ENCODE data around the gene BRCA2.

BRCA2 gene

DNA sequence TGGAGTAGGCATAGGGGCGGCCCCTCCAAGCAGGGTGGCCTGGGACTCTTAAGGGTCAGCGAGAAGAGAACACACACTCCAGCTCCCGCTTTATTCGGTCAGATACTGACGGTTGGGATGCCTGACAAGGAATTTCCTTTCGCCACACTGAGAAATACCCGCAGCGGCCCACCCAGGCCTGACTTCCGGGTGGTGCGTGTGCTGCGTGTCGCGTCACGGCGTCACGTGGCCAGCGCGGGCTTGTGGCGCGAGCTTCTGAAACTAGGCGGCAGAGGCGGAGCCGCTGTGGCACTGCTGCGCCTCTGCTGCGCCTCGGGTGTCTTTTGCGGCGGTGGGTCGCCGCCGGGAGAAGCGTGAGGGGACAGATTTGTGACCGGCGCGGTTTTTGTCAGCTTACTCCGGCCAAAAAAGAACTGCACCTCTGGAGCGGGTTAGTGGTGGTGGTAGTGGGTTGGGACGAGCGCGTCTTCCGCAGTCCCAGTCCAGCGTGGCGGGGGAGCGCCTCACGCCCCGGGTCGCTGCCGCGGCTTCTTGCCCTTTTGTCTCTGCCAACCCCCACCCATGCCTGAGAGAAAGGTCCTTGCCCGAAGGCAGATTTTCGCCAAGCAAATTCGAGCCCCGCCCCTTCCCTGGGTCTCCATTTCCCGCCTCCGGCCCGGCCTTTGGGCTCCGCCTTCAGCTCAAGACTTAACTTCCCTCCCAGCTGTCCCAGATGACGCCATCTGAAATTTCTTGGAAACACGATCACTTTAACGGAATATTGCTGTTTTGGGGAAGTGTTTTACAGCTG, at the start of gene BRCA2, which contains the start of gene ZAR1L:
Gene BRCA2, plus strand, starts transcription at position 271 of the 790 bp plus-strand sequence. CDS start 953 bp downstream, outside the sequence.
Gene ZAR1L, minus strand, starts transcription at position 126 of the 790 bp plus-strand sequence. CDS start 3,438 bp downstream, outside the sequence.
- H3K9me3 ChIP-seq (ENCODE audit: insufficient read depth, low read depth, low read length), result no peaks in the 10 kb centered on the region
- peaks cover 23% of the 10 kb centered on the region for H3K36me3 ChIP-seq (ENCODE audit: insufficient read depth, low read depth, low read length)
- peak within 1 kb of the TSS; percentile 78 for H3K27ac ChIP-seq (ENCODE audit: low read length)
- no peaks in the 10 kb centered on the region; the same call in 1 of the 2 replicates for H3K4me1 ChIP-seq (ENCODE audit: insufficient read depth, low read length)
- peak within 1 kb of the TSS; percentile 95 for H3K9ac ChIP-seq (ENCODE audit: low read depth, low read length)
- H3K4me3 ChIP-seq (ENCODE audit: low read length), result peak within 1 kb of the TSS; percentile 88
- no peaks in the 10 kb centered on the region for H3K27me3 ChIP-seq (ENCODE audit: insufficient read depth, low read length)

DNA sequence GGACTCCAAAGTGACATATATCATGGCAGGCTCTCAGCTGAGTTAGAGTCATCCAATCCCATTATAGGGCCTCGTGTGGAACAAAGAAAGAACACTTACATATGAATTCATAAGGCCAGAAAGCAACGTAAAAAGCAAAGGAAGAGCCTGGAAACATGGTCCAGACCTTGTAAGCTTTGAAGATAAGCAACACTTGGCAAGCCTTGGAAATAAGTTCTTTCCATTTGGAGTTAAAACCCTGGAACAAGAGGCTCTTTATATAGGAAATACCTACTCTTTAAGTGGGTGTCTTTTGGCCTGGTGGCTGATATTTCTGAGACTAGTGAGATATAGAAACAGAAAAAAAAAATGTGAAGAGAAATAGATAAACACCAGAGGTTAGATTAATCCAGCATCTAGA, 49.6 kb upstream of the BRCA2 start:
- Histone ChIP-seq H3K9ac (ENCODE audit: low read depth, low read length) (no peak overlapping the region), H3K36me3 (ENCODE audit: insufficient read depth, low read depth, low read length) (no peaks in the 10 kb centered on the region), H3K4me3 (ENCODE audit: low read length) (no peak overlapping the region), H3K9me3 (ENCODE audit: insufficient read depth, low read depth, low read length) (no peaks in the 10 kb centered on the region), H3K27ac (ENCODE audit: low read length) (no peak overlapping the region), H3K4me1 (ENCODE audit: insufficient read depth, low read length) (no peaks in the 10 kb centered on the region), H3K27me3 (ENCODE audit: insufficient read depth, low read length) (no peaks in the 10 kb centered on the region)

DNA sequence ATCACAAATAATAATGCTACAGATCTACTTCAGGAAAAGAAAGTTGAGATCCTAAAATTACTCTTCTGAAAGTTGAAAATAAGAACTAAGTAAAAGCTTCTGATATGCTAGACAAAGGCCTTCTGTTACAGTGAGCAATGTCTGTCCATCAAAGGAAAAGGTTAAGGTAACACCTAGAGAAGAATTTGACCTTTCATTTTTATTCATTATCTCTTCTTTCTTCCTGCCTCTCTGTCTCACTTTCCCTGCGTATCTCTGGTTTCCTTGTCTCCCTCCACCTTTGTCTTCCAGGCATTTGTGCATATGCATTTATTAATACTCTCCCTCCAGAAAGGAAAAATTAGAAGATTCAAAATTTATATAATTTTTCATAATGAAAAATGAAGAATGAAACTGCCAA, 49.2 kb upstream of the BRCA2 start:
- H3K36me3 ChIP-seq (ENCODE audit: insufficient read depth, low read depth, low read length), result no peaks in the 10 kb centered on the region
- no peaks in the 10 kb centered on the region for H3K4me1 ChIP-seq (ENCODE audit: insufficient read depth, low read length)

GRCh38 chr13:32267836-32268439, 47.4 kb upstream of the BRCA2 start:
- Histone ChIP-seq H3K4me1 (ENCODE audit: insufficient read depth, low read length) (no peaks in the 10 kb centered on the region), H3K36me3 (ENCODE audit: insufficient read depth, low read depth, low read length) (no peaks in the 10 kb centered on the region), H3K9ac (ENCODE audit: low read depth, low read length) (no peak overlapping the region), H3K9me3 (ENCODE audit: insufficient read depth, low read depth, low read length) (no peaks in the 10 kb centered on the region), H3K27me3 (ENCODE audit: insufficient read depth, low read length) (no peaks in the 10 kb centered on the region), H3K27ac (ENCODE audit: low read length) (no peak overlapping the region), H3K4me3 (ENCODE audit: low read length) (no peak overlapping the region)

More for the DNA sequence above, 49.2 kb upstream of the BRCA2 start:
- Histone ChIP-seq H3K4me3 (ENCODE audit: low read length) (no peak overlapping the region), H3K27me3 (ENCODE audit: insufficient read depth, low read length) (no peaks in the 10 kb centered on the region), H3K27ac (ENCODE audit: low read length) (no peak overlapping the region), H3K9me3 (ENCODE audit: insufficient read depth, low read depth, low read length) (no peaks in the 10 kb centered on the region), H3K9ac (ENCODE audit: low read depth, low read length) (no peak overlapping the region)

DNA sequence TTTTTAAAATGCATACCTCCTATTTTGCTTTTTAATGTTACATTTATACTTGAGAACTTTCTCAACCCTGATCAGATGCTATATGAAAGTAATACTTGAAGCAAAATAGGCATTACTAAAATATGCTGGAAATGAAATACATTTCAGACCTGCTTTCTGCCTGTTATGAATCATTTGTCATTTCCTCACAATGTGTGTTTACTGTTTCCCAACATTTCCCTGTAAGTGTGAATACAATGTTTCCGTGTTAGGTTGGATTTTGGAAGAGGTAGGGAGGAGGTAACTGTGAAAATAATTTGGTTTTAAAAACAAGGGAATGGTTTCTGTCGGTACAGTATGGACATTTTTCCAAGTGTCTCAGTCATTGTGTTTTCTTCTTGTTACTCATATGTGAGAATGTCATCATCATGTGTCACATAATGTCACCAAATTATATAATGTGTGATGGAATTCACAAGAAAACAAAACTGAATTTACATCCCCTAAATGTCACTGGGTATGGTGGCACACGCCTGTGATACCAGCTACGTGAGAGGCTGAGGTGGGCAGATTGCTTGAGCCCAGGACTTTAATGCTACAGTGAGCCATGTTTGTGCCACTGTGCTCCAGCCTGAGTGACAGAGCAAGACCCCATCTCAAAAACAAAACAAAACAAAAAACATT, 43.2 kb upstream of the BRCA2 start:
- no peaks in the 10 kb centered on the region for H3K9me3 ChIP-seq (ENCODE audit: insufficient read depth, low read depth, low read length)

DNA sequence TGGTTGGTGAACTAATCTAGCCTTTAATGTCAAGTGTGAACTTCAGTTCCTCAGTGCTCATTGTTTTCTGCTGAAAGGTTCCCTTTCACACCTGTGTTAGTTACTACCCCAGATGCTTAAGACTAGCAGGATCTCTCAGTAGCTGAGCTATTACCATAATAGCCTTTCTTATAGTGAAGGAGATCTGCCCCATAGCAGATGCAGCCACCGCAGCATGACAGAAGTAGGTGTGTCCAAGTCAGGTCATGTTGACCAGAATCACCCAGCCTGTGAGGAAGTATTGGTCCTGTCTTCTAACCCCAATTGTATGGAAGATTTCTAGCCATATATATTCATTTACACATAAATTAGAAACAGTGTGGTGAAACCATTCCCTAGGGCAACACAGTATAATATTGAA, 37.5 kb upstream of the BRCA2 start:
- Histone ChIP-seq H3K4me1 (ENCODE audit: insufficient read depth, low read length) (no peaks in the 10 kb centered on the region; the same call in 1 of the 2 replicates), H3K27ac (ENCODE audit: low read length) (no peak overlapping the region), H3K9ac (ENCODE audit: low read depth, low read length) (no peak overlapping the region), H3K9me3 (ENCODE audit: insufficient read depth, low read depth, low read length) (no peaks in the 10 kb centered on the region), H3K4me3 (ENCODE audit: low read length) (no peak overlapping the region), H3K36me3 (ENCODE audit: insufficient read depth, low read depth, low read length) (no peaks in the 10 kb centered on the region), H3K27me3 (ENCODE audit: insufficient read depth, low read length) (no peaks in the 10 kb centered on the region)

More for the DNA sequence above, 43.2 kb upstream of the BRCA2 start:
- H3K36me3 ChIP-seq (ENCODE audit: insufficient read depth, low read depth, low read length), result no peaks in the 10 kb centered on the region
- no peak overlapping the region for H3K27ac ChIP-seq (ENCODE audit: low read length)
- no peaks in the 10 kb centered on the region for H3K27me3 ChIP-seq (ENCODE audit: insufficient read depth, low read length)
- H3K4me1 ChIP-seq (ENCODE audit: insufficient read depth, low read length), result no peaks in the 10 kb centered on the region
- no peak overlapping the region for H3K9ac ChIP-seq (ENCODE audit: low read depth, low read length)
- H3K4me3 ChIP-seq (ENCODE audit: low read length), result no peak overlapping the region

DNA sequence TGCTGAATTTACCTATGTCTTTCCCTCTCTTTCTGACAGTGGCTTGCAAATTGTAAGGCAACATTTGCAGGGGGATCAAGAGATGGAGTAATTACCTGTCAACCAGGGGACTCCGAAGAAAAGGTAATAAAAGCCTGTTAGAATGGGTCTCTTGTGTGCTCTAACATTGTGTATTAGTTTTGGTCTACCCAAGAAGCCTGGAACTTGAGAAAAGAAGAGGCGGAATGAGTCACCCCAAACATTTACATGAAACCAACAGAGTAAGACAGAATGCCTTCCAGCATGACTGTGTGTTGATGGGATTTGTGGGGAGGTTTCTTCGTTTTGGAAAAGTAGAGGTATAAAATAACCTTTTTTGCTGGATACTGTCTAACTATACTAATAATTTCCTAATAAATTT, 36.9 kb upstream of the BRCA2 start:
- Histone ChIP-seq H3K9ac (ENCODE audit: low read depth, low read length) (no peak overlapping the region), H3K9me3 (ENCODE audit: insufficient read depth, low read depth, low read length) (no peaks in the 10 kb centered on the region), H3K4me3 (ENCODE audit: low read length) (no peak overlapping the region), H3K4me1 (ENCODE audit: insufficient read depth, low read length) (no peaks in the 10 kb centered on the region; the same call in 1 of the 2 replicates), H3K27me3 (ENCODE audit: insufficient read depth, low read length) (no peaks in the 10 kb centered on the region), H3K36me3 (ENCODE audit: insufficient read depth, low read depth, low read length) (no peaks in the 10 kb centered on the region), H3K27ac (ENCODE audit: low read length) (no peak overlapping the region)

- no peak overlapping the region for H3K27ac ChIP-seq (ENCODE audit: low read length)
- H3K9me3 ChIP-seq (ENCODE audit: insufficient read depth, low read depth, low read length), result no peaks in the 10 kb centered on the region
- no peak overlapping the region for H3K9ac ChIP-seq (ENCODE audit: low read depth, low read length)
- no peak overlapping the region for H3K4me3 ChIP-seq (ENCODE audit: low read length)
- peaks cover 13% of the 10 kb centered on the region for H3K4me1 ChIP-seq (ENCODE audit: insufficient read depth, low read length)
- H3K27me3 ChIP-seq (ENCODE audit: insufficient read depth, low read length), result no peaks in the 10 kb centered on the region
- H3K36me3 ChIP-seq (ENCODE audit: insufficient read depth, low read depth, low read length), result no peaks in the 10 kb centered on the region
These were observed 34.2 kb upstream of the BRCA2 start for GRCh38 chr13:32281096-32281495.

GRCh38 chr13:32282096-32282711, 33.1 kb upstream of the BRCA2 start:
- no peak overlapping the region for H3K4me3 ChIP-seq (ENCODE audit: low read length)
- H3K27me3 ChIP-seq (ENCODE audit: insufficient read depth, low read length), result no peaks in the 10 kb centered on the region
- H3K36me3 ChIP-seq (ENCODE audit: insufficient read depth, low read depth, low read length), result no peaks in the 10 kb centered on the region
- peaks cover 13% of the 10 kb centered on the region for H3K4me1 ChIP-seq (ENCODE audit: insufficient read depth, low read length)
- no peak overlapping the region for H3K27ac ChIP-seq (ENCODE audit: low read length)
- H3K9ac ChIP-seq (ENCODE audit: low read depth, low read length), result no peak overlapping the region
- no peaks in the 10 kb centered on the region for H3K9me3 ChIP-seq (ENCODE audit: insufficient read depth, low read depth, low read length)

GRCh38 chr13:32284927-32285632, 30.2 kb upstream of the BRCA2 start:
- Histone ChIP-seq H3K9me3 (ENCODE audit: insufficient read depth, low read depth, low read length) (no peaks in the 10 kb centered on the region), H3K4me3 (ENCODE audit: low read length) (no peak overlapping the region), H3K27me3 (ENCODE audit: insufficient read depth, low read length) (no peaks in the 10 kb centered on the region), H3K36me3 (ENCODE audit: insufficient read depth, low read depth, low read length) (no peaks in the 10 kb centered on the region), H3K27ac (ENCODE audit: low read length) (no peak overlapping the region), H3K4me1 (ENCODE audit: insufficient read depth, low read length) (peaks cover 16% of the 10 kb centered on the region), H3K9ac (ENCODE audit: low read depth, low read length) (no peak overlapping the region)

DNA sequence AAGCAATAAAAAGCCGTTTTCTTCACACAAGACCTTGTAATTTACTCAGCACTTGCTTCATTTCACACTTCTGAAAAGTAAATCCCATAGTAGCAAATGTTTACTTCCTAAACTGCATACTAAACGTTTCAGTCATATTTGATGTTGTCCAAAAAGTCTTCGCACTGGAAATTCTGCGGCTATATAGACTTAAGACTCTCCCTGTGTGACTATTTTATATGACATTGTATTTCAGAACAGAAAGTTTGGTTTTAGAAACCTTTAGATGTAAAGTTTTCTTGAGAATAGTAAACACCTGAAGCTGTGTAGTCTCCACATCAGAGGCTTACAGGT, 29.7 kb upstream of the BRCA2 start:
- Histone ChIP-seq H3K36me3 (ENCODE audit: insufficient read depth, low read depth, low read length) (no peaks in the 10 kb centered on the region), H3K27ac (ENCODE audit: low read length) (no peak overlapping the region), H3K4me1 (ENCODE audit: insufficient read depth, low read length) (peaks cover 16% of the 10 kb centered on the region), H3K27me3 (ENCODE audit: insufficient read depth, low read length) (no peaks in the 10 kb centered on the region), H3K9me3 (ENCODE audit: insufficient read depth, low read depth, low read length) (no peaks in the 10 kb centered on the region), H3K4me3 (ENCODE audit: low read length) (no peak overlapping the region), H3K9ac (ENCODE audit: low read depth, low read length) (no peak overlapping the region)
